Breast epithelium (tissue), 3 donors: ENCODE results near the gene RGS12.

Experiments used
- CTCF ChIP-seq, 3 donors: fragments of 450-650 bp; IDR thresholded peaks; one replicate each; pipeline ENCODE4 v1.5.1; 2016 to 2017; ENCODE audit warnings: antibody characterized with exemption in 3 of 3, mild to moderate bottlenecking in 3 of 3, moderate library complexity in 3 of 3
- POLR2A ChIP-seq: fragments of 450-650 bp; IDR thresholded peaks from one replicate; pipeline ENCODE4 v1.6.1; 2016; ENCODE audit warnings: antibody characterized with exemption, mild to moderate bottlenecking, moderate library complexity
- POLR2AphosphoS5 ChIP-seq, 3 donors: sonication (generic); formaldehyde crosslinking; IDR thresholded peaks; one replicate each; pipeline ENCODE4 v1.6.1; 2017; ENCODE audit warnings: antibody characterized with exemption in 3 of 3

GRCh38 chr4:3253808-3254207 is 39.0 kb upstream of the RGS12 start:
- TF ChIP-seq POLR2A (no peak), POLR2AphosphoS5 (IDR thresholded peaks at IDR 0.05) (no peak), CTCF (IDR thresholded peaks at IDR 0.05) (no peak)
